ENCODE results near the gene ST8SIA5.
A peak's percentile ranks its signal among the peaks of the same experiment; 100 is the strongest.
"Not testable (repeated sequence)": the region's sequence is repeated elsewhere in the genome, so short reads cannot be mapped to it uniquely, and the experiment has no call there.

ST8SIA5 gene, protein sequence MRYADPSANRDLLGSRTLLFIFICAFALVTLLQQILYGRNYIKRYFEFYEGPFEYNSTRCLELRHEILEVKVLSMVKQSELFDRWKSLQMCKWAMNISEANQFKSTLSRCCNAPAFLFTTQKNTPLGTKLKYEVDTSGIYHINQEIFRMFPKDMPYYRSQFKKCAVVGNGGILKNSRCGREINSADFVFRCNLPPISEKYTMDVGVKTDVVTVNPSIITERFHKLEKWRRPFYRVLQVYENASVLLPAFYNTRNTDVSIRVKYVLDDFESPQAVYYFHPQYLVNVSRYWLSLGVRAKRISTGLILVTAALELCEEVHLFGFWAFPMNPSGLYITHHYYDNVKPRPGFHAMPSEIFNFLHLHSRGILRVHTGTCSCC

DNA sequence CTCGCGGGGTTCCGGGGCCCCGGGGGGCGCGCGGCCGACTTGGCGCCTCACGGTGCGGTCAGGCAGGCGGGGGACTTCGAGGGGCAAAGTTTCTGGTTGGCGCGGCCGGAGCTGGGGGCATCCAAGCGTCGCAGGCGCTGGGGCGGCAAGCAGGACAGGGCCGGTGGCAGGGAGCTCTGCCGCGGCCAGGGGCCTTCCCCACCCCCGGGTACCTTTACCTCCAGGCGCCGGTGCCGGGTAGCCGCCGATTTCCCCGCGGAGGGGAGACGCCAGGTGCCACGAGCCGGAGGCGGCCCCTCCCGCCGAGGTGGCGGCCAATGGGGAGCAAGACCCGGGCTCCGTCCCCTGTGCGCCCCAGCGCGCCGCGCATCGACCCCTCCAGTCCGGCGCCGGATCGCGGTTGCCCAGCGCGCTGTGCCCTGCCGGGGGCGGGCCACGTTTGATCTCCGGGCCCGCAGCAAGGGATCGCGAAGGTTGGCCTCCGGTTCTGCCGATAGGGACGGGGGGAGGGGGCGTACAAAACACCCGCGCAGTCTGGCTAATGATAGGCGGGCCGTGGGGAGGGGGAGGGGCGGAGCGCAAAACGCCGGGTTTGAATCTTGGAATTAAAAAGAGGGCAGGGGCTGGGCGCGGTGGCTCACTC, at the start of gene ST8SIA5:
Gene ST8SIA5 (minus strand): TSS at position 495 of the 643 bp plus-strand sequence. CDS start 545 bp downstream, outside the sequence.
- DNase-seq: no peak

DNA sequence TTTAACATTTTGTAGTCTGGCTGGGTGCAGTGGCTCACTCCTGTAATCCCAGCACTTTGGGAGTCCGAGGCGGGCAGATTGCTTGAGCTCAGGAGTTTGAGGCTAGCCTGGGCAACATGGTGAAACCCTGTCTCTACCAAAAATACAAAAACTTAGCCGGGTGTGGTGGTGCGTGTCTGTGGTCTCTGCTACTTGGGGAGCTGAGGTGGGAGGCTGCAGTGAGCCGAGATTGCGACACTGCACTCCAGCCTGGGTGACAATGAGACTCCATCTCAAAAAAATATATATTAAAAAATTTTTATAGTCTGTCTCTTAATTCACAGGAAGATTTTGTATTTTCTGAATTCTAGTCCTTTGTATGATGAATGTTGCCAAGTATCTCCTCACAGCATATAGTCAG, 39.1 kb upstream of the ST8SIA5 start:
- DNase-seq: not testable (repeated sequence)

DNA sequence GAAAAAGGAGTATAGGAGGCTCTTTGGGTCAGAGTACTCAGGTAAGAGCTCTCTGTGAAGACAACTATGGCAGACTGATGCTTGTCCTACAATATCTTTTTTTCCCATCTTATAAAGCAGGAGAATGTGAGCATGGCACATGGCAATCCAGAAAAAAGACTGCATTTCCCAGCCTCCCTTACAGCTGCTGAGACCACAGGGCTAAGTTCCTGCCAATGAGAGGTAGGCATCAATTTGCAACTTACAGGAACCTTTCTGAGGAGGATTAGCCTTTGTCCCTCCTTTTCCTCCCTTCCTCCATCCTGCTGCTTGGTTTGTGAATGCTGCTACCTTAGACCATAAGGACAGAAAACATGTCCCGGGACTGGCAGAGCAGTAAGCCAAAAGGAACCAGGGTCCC, 37.8 kb upstream of the ST8SIA5 start:
- no peak for DNase-seq

DNA sequence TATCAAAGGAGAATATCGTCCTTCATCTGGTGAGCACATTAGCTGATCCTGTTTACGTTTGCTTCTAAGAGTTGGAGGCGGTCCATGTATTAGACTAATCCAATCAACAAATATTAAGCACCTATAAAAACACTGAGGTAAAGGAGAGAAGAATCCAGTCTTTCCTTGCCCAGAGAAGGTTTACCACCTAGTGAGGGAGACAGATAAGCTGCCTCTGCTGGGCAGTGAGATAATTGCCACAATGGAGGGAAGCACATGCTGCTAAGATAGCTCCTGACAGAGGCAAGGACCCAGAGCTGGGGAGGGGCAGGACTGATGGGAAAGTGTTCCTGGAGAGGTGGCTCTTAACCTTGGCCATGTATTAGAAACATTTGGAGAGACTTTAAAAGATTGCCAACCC, 36.7 kb upstream of the ST8SIA5 start:
- DNase-seq: no peak

DNA sequence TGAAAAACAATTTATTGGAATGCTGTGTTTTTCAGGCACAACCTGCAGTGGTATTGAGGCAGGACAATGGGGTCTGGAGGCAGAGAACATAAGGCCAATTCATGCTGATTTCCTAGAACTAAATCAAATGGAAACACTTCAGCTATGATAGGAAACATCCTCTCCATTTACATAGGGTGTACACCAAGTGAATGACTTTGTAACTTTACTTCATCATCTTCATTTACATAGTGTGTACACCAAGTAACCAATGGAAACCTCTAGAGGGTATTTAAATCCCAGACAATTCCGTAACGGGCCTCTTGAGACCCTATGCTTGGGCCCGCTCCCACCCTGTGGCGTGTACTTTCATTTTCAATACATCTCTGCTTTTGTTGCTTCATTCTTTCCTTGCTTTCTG, 32.2 kb upstream of the ST8SIA5 start:
- DNase-seq: no peak

DNA sequence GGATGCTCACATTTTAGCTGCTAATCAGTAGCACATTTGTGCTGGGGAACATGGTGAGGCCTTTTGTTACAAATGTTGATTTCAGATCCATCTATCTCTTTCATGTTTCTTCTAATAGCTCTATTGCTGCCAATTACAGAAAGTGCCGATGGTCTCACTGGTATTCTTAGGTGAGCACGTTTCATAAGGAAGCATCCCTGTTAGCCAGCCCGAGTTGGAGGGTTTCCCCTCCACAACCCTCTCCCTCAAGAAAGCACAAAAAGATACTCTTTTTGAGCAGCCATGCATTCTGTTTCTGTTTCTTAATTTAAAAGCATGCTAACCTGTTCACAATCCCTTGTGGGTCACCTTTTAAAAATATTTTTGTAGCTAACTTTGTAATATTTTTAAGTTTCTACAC, 30.8 kb upstream of the ST8SIA5 start:
- DNase-seq: no peak

DNA sequence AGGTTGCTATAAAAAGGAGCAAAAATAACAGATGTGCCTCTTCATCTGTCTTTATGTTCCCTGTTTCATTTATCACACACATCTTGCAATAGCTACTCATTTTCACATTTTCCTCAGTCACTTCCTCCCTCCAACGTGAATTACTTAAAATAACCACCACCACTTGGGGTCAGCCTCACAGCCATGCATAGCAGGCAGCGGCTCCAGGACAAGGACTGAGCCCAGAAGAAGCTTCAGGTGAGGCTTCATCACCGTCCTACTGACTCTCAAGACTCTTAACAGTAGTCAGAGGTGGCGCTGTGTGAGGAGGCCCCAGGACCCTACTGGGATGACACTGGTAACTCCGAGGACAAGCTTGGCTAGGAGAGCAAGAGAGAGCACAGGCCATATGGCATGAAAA, 15.5 kb upstream of the ST8SIA5 start:
- DNase-seq: no peak

DNA sequence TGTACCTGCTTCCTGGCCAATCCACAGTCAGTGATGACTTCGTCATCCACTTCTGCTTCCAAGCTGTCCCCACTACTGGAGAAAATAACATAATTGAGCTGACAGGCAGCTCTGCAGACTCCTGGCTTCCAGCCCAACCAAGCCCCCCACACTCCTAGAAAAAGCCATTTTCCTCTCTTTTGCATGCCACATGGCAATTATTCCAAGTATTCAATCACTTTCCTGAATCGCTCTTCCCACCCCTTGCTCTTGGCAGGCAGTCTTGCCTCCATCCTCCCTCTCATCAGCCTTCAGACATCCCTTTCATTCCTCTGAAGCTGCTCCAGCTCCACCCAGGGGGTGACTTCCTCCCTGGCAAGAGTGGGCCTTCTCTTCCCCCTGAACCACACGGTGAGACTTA, 14.3 kb upstream of the ST8SIA5 start:
- peak; percentile 44 for DNase-seq

DNA sequence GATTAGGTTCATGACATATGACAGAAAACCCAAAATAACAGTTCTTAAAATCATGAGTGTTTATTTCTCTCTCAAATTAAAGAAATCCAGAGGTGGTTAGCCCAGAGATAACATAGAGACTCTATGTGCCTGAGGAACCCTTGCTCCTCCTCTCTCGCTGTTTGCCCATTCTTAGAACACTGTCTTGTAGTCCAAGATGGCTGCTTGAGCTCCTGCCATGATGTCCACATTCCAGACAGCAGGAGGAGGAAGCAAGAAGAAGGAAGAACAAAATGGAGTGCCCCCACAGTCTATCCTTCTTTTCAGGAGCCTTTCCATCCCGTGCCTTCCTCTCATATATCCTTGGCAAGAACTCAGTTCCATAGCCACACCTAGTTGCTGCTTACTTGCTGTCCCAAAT, 13.9 kb upstream of the ST8SIA5 start:
- no peak for DNase-seq

DNA sequence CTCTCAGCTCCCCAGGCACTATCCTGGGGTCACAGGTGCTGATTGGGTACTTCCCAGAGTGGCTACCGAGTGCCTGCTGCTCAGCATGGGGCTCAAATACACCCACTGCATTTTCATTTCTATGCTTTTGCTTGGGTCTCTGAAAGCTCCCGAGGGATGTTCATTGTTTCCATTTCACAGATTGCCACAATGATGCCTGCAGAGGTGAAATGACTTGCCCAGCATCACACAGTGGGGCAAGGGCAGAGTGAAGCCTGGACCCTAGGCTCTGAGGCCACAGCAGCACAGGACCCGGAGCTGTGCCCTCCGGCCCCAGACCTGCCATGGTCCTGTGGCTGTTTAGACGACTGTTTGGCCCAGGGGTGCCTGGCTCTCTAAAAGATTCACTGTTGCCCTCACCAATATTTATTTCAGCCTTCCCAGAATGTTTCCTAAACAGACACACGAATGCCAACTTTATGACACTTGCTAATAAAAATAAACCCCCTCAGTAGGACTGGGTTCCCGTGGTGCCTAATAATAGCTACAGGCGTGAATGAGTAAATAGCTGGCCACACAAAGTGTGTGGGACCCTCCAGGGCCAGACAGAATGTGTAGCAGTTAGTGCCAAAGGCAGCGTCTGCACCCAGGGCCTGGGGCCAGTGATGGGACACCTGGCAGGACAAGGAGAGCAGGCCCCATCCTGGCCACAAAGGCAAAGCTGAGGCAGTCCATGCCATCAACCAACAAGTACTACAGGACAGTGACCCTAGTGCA, 11.5 kb upstream of the ST8SIA5 start:
- no peak for DNase-seq

DNA sequence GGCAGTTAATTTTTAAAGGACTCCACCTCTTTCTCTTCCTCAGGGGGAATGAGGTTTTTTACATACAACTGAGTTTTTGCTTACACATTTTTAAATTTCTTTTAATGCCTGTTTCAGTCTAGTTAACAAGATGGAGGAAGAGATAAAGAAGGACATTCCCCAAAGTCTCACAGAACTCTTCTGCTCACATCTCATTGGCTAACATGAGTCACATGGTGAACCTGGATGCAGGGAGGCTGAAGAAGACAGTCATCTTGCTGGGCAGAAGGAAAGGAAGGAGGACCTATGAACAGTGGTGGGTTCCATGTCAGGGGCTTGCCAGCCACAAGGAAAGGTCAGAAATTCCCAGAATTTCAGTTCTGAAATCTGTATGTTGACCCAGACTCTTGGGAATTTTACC, 10.4 kb upstream of the ST8SIA5 start:
- no peak for DNase-seq

DNA sequence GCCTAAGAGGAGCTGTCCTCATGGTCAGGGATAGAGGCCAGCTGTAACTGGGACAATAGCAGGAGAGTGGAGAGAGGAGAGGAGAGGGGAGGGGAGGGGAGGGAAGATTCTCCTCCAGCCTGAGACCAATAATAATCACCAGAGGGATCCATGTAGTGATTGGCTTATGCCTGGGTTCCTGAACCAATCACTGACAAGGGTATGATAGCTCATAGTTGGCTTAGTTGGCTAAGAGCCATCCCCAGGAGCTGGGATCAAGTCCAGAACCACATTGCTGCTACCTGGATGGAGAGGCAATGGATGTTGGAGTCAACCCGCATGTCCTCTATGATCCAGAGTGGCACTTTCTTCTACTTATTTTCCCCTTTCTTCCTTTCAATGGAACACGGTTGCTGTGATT, 7.7 kb upstream of the ST8SIA5 start:
- DNase-seq: no peak

DNA sequence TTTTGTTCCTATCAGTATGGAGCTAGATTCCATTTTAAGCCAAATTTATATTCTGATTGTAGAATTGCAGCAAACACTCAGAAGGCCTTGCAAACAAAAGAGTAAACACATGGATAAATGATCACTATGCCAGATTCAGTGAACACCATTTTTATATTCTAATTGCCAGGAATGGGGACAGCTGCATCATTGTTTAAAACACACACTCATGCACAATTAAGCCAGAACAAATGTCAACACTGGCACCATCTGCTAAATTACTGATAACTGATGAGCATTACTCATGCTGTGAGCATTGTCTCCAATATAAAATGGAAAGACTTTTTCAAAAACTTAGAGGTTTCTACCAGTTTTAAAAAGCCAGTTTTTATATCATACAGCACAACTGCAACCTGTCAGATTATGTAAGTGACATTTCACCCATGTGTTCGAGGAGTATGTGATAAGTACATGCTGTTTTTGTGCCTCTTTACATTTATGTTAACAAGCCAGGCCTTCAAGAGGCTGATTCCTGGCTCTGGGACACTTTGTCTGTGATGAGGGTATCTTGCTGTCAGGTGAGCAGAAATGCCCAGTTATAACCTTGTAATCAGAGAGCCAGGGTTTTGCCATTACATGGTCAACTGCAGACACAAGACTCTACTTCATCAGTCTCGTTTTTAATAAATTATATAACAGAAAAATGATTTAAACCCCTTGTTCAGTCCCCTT, 4.4 kb upstream of the ST8SIA5 start:
- DNase-seq: peak; percentile 30

DNA sequence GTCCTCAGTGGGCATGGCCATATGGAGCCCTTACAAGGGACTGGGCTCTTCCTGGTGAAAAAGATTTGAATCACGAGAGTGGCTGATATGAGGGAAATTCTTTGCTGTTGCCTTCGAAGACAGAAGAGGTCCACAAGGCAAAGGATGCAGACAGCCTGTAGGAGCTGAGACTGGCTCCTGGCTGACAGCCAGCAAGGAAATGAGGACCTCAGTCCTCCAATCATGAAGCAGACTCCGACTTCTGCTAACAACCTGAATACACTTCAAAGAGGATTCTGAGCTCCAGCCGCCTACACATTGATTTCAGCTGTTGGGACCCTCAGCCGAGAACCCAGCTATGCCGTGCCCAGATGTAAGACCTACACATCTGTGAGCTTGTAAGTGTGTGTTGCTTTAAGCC, 3.0 kb upstream of the ST8SIA5 start:
- no peak for DNase-seq

DNA sequence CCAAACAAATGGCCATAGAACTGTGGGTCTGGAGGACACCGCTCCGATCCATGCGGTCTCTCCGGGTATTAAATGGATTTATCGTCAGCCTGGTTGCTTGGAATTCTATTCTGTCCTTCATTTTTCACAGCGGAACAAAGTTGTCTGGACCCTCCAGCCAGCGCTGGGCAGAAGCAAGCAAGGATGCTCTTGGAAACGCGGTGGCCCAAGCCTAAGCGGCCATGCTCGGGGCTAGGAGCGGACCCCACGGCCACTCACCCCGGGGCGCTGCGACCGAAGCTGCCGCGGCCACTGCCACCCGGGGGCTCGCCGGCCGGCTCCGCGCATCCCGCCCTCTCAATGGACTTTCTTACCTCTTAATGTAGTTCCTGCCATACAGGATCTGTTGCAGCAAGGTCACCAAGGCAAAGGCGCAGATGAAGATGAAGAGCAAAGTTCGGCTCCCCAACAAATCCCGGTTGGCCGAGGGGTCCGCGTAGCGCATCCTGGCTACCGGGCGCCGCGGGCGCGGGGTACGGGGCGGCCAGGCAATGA, 761 bp downstream of the ST8SIA5 start:
- no peak for DNase-seq

DNA sequence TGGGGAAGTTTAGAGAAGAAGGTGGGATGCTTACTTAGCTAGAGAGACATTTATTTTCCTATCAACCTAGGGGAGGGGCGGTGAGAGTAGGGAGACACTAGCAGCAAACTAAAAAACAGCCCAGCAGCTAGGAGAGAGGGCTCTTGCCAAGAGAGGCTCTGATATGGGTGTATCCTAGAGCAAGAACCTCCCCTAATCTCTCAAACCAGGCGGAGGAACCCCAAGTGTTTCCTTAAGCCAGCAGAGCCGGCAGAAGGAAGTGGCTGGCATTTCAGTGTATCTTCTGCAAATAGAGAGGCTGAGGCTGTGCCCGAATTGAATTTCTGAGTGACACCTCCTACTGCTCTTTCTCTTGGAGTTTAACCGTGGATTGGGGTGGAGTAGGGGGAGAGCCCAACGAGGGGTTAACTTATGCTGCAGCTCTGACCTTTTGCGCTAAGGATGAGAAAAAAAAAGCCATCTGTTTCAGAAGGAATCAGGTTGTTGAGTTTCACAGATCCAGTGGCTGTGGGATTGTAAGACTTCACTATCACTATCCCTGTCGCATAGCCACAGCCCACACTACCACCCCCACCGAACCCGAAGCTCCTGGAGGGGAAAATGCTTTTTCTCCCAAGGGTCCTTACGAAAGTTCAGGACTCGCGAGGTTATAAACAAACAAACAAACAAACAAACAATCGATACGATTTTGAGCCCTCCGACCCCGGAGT, 1.4 kb downstream of the ST8SIA5 start:
- DNase-seq: no peak

DNA sequence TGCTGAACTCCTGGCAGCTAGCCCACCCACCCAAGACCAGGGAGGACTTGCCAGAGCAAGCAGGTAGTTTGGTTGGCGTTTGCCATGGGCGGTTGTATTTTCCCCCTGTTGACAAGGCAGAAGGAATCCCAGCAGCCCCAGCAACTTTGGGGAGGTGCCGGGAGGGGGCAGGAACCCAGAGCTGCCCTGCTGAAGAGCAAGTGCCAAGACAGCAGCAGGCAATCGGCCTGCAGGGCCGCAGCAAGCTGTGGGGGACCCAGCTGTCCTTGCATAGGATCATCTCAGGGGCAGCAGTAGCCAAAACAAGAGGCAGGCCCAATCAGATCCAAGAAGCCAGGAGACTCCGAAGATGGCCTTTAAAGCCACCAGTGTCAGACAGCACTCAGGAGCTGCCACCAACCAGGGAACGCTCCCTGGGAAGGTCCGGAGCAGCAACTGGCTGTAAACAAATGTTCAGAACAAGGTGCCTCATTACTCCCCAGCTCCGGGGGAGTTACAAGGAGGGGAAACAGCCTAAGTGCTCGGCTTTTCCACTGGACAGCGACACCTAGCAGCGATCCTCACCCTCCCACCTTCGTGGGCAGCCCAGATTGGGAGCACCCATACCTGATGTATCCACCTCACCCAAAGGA, 2.1 kb downstream of the ST8SIA5 start:
- DNase-seq: no peak

DNA sequence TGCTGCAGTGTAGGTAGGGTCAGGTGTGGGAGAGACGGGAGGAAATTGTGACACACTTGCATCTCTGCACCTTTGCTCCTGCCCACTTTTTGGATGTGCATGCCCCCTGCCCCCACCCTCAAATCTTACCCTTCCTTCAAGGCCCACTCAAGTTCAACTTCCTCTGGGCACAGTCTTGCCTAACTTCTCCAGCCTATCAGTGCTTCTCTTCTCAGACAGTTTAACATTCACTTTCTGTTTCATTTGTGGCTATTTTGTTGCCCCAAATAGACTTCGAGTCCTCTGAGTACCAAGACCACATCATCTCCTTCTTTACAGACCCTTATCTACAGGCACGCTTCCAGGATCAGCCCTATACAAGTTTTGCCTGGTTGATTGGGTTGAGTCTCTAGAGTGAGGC, 2.7 kb downstream of the ST8SIA5 start:
- no peak for DNase-seq

DNA sequence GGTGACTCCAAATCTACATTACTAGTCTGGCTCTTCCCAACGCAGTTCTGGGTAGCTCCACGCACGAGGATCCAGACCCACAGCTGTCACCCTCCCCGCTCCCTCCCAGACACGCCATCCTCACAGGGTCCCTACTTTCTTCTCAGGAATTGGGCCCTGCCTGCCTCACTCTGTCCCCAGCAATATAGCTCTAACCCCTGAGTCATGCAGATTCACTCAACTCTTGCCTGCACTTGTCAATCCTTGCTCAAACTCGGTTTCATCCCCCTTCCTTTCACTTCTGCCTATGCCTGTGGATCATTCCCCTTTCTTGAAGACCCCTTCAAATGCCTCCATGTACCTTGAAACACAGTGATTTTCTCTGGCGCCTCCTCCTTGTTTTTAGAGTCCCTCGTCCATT, 5.0 kb downstream of the ST8SIA5 start:
- no peak for DNase-seq

DNA sequence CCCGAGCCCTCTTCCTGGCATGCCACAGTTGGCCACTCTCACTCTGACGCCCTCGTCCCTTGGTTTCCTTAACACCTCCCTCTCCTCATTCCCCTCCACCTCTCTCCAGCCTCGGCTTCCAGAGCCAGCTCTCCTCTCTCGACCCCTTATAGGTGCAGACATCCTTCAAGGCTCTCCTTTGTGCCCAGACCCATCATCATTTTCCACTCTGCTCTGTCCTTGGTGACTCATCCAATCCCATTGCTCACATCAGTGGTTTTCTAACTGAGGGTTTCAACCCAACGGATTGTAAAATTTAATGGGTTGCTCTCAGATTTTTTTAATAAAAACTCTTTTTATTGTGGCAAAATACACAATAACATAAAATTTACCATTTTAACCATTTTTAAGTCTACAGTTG, 6.2 kb downstream of the ST8SIA5 start:
- DNase-seq: no peak

DNA sequence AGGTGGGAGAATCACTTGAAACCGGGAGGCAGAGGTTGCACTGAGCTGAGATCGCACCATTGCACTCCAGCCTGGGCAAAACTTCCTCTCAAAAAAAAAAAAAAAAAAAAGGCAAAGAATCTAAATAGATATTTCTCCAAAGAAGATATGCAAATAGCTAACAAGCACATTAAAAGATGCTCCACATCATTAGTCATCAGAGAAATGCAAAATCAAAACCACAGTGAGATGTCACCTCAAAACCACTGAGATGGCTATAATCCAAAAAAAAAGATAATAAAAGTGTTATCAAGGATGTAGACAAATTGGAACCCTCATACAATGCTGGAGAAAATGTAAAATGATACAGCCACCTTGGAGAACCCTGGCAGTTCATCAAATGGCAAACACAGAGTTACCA, 8.4 kb downstream of the ST8SIA5 start:
- no peak for DNase-seq

DNA sequence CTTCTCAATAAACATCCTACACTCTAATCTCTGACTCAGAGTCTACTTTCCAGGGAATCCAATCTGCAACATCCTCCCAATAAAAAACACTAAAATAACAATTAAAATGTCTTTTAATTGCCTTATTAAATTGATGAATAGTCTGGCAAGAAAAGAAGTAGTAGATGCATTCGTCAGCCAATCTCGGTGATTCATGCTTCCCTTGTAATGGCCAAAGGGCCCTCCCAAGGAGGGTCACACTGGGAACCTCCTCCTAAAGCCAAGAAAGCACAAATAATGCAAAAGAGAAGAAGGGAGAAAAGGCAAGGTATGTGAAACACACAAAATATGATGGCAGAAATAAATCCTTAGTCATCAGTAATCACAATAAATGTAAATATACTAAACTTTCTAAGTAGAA, 16.8 kb downstream of the ST8SIA5 start:
- no peak for DNase-seq

All from NCI-H446 treated with DMSO at 0.1 percent for 48 hours (cell line).